UCSD-AML1 (cell line): ENCODE measurements around the gene DSCAML1.

Source experiments
- DNase-seq: peaks from one replicate; lab custom pipeline; 2025; ENCODE audit not compliant: unreplicated experiment; lab: John Stamatoyannopoulos, UW

The DSCAML1 gene

GRCh38 chr11:117701781-117702180 lies 95.2 kb downstream of the DSCAML1 start:
- no peak for DNase-seq

DNA sequence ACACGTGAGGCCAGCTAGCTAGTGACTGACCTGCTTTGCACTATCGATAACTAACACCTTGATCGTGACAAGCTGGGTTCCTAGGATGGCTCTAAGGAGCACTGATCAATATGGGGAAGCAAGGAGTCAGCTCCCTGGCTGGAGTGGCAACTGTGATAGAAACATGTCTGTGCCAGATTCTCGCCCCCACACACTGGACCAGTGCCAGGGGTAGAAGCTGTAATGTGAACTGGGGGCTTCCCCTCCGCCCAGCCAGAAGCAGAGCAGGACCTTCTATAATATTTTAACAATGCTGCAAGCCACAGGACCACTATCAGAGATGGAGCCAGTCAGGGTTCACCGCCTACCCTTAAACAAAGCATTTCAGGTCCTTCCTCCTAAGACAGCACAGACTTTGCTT lies 96.5 kb downstream of the DSCAML1 start:
- no peak for DNase-seq

DNA sequence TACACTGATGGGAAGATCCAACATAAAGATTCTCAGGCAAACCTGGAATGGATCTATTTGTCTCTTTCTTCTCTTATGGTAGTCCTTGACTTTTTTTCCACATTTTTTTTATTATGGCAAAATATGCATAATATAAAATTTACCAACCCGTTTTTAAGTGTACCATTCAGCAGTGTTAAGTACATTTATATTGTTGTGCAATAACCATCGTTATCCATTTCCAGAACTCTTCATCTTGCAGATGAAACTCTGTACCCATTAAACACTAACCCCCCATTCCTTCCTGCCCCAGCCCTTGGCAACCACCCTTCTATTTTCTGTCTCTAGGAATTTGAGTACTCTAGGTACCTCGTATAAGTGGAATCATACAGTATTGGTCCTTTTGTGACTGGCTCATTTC lies 99.7 kb downstream of the DSCAML1 start:
- DNase-seq = no peak

- DNase-seq = no peak
Observed at GRCh38 chr11:117696540-117696939, 100.5 kb downstream of the DSCAML1 start.

- DNase-seq = no peak
Observed at GRCh38 chr11:117693344-117693743, 103.7 kb downstream of the DSCAML1 start.

DNA sequence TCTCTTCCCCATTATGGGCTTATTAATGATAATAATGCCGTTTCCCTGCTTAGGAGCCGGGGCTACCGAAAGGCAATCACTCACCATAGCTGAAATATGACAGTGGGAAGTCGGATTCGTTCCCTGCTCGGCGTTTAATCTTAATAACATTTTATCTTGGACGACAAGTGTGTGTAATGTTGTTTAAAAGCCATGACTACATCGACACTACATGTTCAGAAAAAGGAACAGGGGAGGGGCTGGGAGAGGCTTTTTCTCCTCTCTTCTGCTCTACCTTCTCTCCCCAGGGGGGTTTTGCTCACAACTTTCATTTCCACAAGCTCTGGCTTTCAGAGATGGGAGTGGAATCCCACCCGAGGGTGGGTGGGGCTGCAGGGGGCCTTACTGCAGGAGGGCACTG lies 105.5 kb downstream of the DSCAML1 start:
- no peak for DNase-seq

GRCh38 chr11:117691218-117691514 lies 105.8 kb downstream of the DSCAML1 start:
- DNase-seq = no peak

DNA sequence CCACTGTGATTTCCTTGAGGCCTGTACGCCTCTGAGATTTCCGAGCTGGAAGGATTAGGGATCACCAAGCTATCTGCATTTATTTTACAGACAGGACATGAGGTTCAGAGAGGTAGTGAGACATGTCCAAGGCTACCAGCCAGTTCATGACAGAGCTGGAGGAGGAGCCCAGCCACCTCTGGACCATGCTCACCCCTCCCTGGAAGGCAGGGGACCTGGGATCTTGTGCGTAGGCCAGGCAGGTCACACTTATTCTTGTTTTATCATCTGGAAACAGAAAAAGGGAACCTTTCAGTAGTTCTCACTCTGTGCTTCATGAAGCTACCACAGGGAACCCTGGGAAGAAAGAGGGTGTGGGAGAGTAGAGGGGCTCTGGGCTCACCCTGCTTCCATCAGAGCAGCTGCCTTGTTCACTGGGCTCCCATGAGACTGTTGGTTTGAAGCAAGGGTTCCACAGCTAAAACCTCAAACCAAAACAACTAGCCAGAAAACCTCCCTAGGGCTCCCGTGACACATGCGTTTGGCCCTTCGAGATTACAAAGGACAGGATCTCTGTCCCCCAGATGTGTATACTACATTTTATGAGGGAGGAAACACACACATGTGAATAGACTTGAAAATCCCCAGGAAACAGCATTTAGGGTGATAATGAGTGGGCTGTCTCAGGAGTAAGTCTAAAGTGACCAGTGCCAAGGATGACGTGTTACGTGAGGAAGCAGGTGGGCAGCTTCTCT lies 106.4 kb downstream of the DSCAML1 start:
- DNase-seq = no peak

DNA sequence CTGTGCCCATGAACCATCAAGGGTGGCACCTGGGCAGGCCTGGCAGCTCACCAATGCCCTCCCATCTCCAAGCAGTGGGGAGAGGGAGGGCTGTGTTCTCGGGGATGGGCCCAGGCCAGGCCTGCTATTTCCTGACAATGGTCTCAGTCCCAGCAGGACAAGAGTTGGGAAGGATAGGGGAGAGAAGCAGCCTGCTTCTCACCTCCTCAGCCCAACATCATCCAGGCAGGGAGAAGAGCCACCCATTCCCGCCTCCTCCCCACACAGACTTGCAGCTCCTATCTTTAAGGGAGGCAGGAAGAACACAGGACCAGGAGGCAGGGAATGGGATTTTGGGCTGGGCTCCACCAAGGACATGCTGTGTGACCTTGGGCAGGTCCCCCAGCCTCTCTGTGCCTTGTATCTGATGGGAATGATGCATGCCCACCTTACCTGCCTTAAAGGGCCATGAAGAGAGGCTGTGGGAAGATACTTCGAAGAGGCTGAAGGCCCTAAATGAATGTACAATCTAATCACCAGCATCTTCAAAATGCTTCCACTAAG lies 108.7 kb downstream of the DSCAML1 start:
- DNase-seq = no peak

GRCh38 chr11:117687776-117688175 lies 109.2 kb downstream of the DSCAML1 start:
- DNase-seq = no peak

DNA sequence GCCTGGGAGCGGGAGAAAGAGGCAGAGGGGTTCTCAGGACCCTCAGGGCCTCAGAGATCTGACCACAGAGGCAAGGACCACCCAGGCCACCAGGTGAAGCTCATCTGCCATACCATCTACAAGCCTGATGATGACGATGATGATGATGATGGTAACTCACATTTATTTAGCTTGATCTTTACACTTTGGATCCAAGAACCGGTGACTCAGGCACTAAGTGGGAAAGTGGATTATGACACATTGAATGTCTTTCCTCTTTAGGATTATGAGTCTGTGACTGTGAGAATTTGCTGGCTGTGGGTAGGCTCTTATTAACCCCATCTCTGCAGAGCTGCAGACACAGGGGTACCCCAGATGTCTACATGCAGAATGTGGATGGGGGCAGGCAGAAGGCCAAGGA lies 110.3 kb downstream of the DSCAML1 start:
- DNase-seq = no peak

DNA sequence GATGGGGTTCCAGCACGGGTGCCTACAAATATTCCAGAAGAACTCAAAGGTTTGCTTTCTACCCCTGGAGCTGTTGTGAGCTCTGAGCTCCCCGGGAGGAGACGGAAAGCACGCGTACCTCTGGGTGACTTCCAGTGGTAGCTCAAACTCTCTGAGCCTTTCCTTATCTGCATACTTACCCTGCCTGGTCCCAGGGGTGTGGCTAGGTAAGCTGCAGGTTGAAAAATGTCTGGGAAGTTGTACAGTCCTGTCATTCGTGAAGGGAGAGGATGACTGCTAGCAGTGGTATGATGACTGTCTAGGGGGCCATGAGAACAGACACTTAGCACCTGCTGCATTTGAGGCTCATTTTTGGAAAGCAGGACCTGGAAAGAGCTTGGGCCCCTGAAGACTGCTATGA lies 111.5 kb downstream of the DSCAML1 start:
- DNase-seq = no peak

- DNase-seq = no peak
Observed at GRCh38 chr11:117684731-117685130, 112.3 kb downstream of the DSCAML1 start.

- no peak for DNase-seq
Observed at GRCh38 chr11:117684111-117684510, 112.9 kb downstream of the DSCAML1 start.

- no peak for DNase-seq
Observed at GRCh38 chr11:117681438-117681837, 115.6 kb downstream of the DSCAML1 start.

DNA sequence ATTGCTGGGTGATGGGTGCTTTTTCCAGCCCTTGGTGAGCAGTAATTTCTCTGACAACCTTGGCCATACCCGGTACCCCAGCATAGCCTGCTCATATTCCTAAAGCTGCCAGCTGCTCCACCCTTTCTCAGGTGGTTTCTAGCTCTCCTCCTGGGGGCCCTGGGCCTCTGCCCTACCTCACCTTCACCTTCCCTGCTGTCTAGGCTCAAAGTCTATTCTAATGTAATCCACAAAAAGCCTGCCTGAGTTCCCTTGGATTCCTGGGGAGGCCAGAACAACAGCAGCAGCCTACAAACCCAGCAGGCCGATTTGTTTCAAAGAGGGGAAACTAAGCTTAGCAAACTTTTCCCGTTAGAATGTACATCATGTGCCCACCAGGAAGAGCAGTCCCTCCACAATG lies 117.6 kb downstream of the DSCAML1 start:
- no peak for DNase-seq

DNA sequence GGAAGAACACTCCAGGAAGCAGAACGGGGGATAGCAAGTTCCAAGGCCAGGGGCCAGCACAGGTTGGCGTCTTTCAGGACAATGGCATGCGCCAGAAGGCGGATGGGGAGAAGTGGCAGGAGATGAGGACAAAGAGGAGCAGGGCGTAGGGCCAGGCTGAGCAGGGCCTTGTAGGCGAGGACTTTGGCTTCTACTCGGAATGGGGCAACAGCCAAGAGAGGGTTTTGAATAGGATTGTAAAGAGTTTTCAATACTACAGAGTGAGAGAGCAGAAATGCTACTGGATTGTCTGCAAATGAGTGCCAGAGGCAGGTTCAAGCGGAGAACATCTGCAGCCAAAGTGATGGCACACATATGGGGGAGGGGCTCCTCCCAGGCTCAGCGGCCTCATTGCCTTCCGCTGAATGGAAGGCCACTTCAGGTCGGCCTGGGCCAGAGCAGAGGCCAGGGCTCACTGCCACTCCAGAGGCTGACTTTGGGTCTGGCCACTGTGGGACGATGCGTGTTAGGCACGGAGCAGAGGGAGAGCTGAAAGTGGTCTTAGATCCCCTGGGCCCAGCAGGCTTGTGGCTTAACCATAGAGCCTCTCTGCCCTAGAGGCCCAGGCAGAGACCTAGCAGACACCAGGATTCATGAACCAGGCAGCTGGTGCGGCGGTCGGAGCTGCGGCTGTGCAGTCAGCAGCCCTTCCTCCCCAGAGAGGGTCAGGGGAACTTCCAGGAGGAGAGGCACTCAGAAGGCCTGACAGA lies 118.2 kb downstream of the DSCAML1 start:
- DNase-seq = no peak

GRCh38 chr11:117677729-117678310 lies 119.2 kb downstream of the DSCAML1 start:
- DNase-seq = no peak

DNA sequence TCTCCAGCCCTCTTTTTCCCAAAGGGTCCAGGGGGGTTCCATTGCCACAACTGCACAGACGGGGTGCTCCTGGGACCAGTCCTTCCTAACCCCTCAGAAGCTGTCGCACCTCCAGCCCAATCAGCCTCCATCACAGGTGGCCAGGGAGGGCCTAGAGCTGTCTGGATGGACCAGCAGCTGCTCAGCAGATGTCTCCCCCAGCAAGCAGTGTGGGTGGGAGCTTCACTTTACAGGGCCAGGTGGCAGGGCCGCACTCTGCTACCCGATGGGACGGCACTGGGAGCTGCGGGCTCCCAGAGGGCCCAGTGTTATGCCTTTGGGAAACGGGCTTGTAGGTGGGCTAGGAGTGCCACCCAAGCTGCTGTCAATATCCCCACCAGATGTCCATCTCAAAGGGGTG lies 120.5 kb downstream of the DSCAML1 start:
- no peak for DNase-seq

GRCh38 chr11:117673602-117674001 lies 123.4 kb downstream of the DSCAML1 start:
- DNase-seq = no peak

GRCh38 chr11:117671370-117671769 lies 125.6 kb downstream of the DSCAML1 start:
- no peak for DNase-seq

GRCh38 chr11:117670924-117671323 lies 126.1 kb downstream of the DSCAML1 start:
- no peak for DNase-seq
